Measurements from ENCODE around the gene DIO3. TPM values are rescaled to one million over a fixed set of nuclear protein-coding genes. Genes with fewer than 3 reads are reported as not detected.

The DIO3 gene
- total RNA-seq, 1 donor from 2014 or later = not detected

- intact Hi-C loops (cut with DNase I) = no loop called here
- DNase-seq (ENCODE audit: low spot score) = no peak
These were observed 30.3 kb downstream of the DIO3 start for GRCh38 chr14:101591582-101591981.

DNA sequence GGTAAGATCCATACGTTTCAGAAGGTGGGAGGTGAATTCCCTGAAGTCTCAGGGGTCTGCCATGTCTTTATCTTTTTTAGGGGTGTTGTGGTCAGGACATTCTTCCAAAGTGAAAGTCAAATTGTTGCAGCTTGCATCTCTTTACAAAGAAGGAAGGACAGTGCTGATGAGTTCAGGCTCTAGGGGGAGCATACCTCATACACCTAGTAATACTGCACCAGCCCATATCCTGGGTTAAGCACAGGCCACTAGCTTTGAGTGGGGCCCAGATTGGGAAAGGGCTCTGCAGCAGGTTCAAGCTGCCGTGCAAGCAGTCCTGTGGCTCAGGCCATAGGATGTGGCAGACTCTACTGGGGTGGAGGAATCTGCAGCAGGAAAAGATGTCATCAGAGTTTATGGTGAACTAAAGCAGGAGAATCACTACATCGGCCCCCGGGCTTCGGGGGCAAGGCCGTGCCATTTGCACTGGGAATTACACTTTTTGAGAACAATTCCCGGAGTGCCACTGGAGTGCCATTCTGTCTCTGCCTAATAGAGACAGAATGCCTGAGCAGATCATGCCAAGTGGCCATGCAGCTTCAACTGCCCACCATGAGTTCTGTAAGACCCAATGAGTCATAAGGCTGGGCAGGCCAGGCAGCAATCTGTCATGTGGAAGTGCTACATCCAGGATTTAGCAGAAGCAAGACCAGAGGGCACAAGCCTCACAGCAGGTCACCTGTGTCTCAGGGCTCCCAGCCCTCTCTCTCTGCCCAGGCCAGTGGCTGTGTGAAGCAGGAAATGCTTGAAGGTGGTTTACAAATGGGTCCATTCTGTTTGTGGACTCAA lies 32.3 kb downstream of the DIO3 start:
- peak; percentile 73 for DNase-seq (ENCODE audit: low spot score)
- intact Hi-C loops (cut with DNase I) = no loop called here

DNA sequence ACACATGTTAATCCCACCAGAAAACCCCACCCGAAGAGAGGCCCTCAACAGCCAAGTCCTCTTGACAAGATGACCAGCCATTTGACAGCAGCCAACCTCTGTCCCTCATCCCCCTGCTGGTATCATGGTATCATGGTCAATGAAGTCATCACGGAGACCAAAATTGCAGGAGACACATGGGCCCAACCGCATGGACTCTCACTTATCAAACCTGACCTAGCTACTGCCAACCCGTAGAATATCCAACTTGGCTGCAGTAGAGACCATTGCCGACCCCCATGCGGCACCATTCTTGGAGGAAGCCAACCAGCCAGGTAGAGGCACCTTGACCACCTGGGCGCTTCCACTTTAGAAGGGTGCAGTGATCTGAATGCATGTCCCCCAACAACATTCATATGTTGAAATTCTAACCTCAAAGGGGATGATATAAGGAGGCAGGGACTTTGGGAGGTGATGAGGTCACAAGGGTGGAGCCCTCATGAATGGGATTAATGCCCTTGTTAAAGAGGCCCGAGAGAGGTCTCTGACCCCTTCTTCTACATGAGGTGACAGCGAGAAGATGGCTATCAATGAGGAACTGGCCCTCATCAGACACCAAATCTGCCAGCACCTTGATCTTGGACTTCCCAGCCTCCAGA lies 33.3 kb downstream of the DIO3 start:
- peak; percentile 47 for DNase-seq (ENCODE audit: low spot score)
- intact Hi-C loops (cut with DNase I) = no loop called here

DNA sequence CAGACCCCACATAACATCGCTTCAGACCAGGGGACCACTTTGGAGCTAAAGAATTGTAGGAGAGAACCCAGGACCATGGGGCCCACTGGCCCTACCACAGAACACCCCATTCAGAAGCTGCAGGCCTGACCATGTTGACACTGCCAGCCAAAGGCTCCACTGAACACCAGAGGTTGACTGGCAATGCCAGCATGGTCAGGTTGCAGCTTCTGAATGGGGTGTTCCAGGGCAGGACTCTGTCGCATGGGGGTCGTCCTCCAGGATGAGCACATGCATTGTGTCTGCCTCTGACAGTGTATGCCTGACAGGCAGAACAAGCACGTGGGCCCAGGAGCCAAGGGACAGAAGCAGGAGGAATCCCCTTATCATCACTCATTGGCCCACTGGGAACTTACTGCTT lies 34.1 kb downstream of the DIO3 start:
- intact Hi-C loops (cut with DNase I) = no loop called here
- DNase-seq (ENCODE audit: low spot score) = no peak

GRCh38 chr14:101595887-101596721 lies 34.8 kb downstream of the DIO3 start:
- peak; percentile 67 for DNase-seq (ENCODE audit: low spot score)

GRCh38 chr14:101596742-101597141 lies 35.4 kb downstream of the DIO3 start:
- intact Hi-C loops (cut with DNase I) = no loop called here
- no peak for DNase-seq (ENCODE audit: low spot score)

More at GRCh38 chr14:101595887-101596721, 34.8 kb downstream of the DIO3 start:
- intact Hi-C loops (cut with DNase I) = no loop called here

DNA sequence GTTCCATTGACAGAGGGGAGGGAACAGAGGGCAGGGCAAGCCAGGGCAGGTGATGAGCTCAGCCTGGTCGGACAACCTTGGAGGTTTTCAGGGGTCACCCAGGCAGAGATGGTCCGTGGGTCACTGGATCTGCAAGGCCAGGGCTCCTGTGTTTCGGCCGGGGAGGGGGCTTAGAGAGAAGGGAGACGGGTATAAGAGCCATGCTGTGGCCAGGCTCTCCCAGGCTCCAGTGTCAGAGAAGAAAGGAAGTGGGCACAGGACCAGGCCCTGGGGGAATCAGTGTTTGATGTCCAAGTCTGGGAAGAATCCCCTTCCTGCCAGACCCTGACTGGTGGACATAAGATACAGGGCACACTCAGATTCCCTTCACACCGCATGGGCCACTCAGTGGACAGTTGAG lies 36.9 kb downstream of the DIO3 start:
- no peak for DNase-seq (ENCODE audit: low spot score)
- intact Hi-C loops (cut with DNase I) = no loop called here

GRCh38 chr14:101598571-101599233 lies 37.4 kb downstream of the DIO3 start:
- intact Hi-C loops (cut with DNase I) = no loop called here
- DNase-seq (ENCODE audit: low spot score) = no peak

GRCh38 chr14:101599234-101599885 lies 38.1 kb downstream of the DIO3 start:
- peak; percentile 63 for DNase-seq (ENCODE audit: low spot score)

GRCh38 chr14:101600336-101600890 lies 39.1 kb downstream of the DIO3 start:
- DNase-seq (ENCODE audit: low spot score) = peak; percentile 47

More at GRCh38 chr14:101599234-101599885, 38.1 kb downstream of the DIO3 start:
- intact Hi-C loops (cut with DNase I) = no loop called here

GRCh38 chr14:101600891-101601605 lies 39.8 kb downstream of the DIO3 start:
- intact Hi-C loops (cut with DNase I) = no loop called here
- peak; percentile 65 for DNase-seq (ENCODE audit: low spot score)

More at GRCh38 chr14:101600336-101600890, 39.1 kb downstream of the DIO3 start:
- intact Hi-C loops (cut with DNase I) = no loop called here

- DNase-seq (ENCODE audit: low spot score) = peak; percentile 68
These were observed 40.5 kb downstream of the DIO3 start for GRCh38 chr14:101601606-101602465.

GRCh38 chr14:101602466-101602840 lies 41.2 kb downstream of the DIO3 start:
- DNase-seq (ENCODE audit: low spot score) = no peak
- intact Hi-C loops (cut with DNase I) = no loop called here

More at GRCh38 chr14:101601606-101602465, 40.5 kb downstream of the DIO3 start:
- intact Hi-C loops (cut with DNase I) = no loop called here

- intact Hi-C loops (cut with DNase I) = no loop called here
- no peak for DNase-seq (ENCODE audit: low spot score)
These were observed 41.8 kb downstream of the DIO3 start for GRCh38 chr14:101603096-101603495.

DNA sequence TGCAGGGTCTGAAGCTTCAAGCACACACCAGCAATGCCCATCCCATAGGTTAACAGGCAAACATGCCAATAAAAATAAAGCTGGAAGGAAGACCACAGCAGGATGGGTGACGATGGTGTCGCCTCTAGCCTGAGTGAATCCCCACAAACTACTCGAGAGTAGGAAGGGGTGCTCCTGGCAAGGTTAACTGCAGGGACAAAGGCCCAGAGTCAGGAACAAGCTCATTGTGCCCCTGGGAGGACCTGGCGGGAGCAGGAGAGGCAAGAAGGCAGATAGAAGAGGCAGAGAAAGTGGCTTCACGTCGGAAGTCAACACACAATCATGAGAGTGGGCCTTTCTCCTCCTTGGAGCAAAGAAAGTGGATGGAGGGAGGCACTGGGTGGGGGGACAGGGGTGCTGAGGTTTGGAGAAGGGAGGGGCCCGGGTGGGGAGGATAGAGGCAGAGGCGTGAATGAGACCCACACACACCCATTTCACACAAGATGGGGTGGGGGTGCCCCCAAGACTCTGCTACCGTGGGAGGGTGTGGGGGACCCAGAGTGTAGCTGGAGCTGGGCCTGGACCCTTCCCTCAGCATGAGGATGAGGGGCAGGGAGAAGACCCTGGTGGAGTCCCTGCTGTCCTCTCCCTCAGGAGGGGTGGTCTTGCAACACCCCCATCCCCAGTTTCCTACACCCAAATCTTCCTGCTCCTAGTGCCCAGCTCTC lies 43.1 kb downstream of the DIO3 start:
- DNase-seq (ENCODE audit: low spot score) = no peak
- intact Hi-C loops (cut with DNase I) = no loop called here

DNA sequence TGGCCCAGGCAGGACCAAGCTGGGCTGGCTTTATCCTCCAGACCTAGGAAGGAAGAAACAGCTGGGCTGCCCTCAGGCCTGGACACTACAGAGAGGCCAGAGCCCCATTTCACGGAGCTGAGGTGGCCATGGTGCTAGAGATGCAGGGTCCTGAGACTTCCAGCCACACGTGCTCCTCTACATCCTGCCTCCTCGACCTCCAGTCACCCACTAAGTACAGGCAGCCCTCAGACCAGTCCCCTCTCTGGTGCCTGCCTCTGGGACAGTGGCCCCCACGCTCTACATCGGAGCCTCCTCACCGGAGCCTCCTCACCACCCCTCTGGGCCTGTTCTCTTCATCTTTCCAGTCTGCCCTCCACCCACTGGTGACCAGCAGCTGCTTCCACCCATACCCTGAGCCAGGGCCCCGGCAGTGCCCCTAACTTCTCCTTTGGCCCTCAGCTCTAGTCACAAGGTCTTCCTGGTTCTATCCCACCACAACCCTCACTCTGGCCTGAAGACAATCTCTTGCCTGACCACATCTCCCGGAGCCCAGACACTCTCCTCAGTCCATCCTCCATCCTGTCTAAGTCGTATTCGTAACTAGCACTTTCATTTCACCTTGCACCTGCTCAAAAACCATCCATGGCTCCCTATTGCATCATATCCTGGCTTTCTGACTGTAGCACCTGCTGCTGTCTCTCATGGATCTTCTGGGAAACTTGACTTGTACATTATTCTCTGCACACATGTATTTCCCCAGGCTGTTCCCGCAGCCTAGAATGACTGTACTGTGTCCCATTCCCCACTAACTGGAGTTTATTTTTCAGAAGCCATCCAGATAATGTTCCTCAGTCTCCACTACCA lies 43.9 kb downstream of the DIO3 start:
- intact Hi-C loops (cut with DNase I) = no loop called here
- peak; percentile 62 for DNase-seq (ENCODE audit: low spot score)
